Panc1 (cell line): ENCODE data around the gene SLC66A1.

Source experiments
- POLR2AphosphoS5 ChIP-seq: IDR thresholded peaks from 2 replicates; pipeline ENCODE4 v1.6.1; 2012; ENCODE audit warnings: mild to moderate bottlenecking, low read depth, low read length, moderate library complexity
- SIN3A ChIP-seq: IDR thresholded peaks from 2 replicates; pipeline ENCODE4 v1.6.1; 2012; ENCODE audit warnings: low read depth, mild to moderate bottlenecking, low read length, moderate library complexity, borderline replicate concordance; ENCODE audit not compliant: insufficient read depth
- TCF7L2 ChIP-seq: IDR thresholded peaks from 2 replicates; pipeline ENCODE4 v1.6.1; 2011; ENCODE audit warnings: mild to moderate bottlenecking, low read depth, low read length, inconsistent platforms
- TF ChIP-seq, protein P1 (sequence below): fragments of 450-650 bp; IDR thresholded peaks from 2 replicates; pipeline ENCODE4 v1.5.1; 2017; ENCODE audit warnings: mild to moderate bottlenecking
- TF ChIP-seq, protein P2 (sequence below), 2 experiments: IDR thresholded peaks; 2 replicates each; pipeline ENCODE4 v1.6.1; 2011 to 2012; ENCODE audit warnings: low read depth in 2 of 2, control low read depth in 1 of 2, low read length in 1 of 2, mild to moderate bottlenecking in 1 of 2, moderate library complexity in 1 of 2; ENCODE audit not compliant: insufficient read depth in 1 of 2

DNA sequence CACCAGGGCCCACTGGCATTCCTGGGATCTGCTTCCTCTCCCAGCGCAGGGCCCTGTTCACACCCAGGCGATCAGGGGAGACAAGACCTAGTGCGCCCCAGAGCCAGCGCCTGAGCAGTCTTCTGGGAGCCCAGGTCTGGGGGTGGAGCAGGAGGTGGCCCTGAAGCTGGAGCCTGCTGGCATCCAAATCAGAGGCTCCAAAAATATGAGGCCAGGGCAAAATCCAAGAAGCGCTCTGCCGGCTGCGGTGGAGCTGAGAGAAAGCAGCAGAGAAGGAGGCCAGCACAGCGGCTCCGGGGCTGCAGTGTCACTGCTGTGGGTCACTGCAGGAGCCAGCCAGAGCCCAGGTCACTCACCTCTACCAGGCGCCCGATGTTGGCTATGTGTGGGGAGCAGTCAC is 32.7 kb downstream of the SLC66A1 start:
- TF ChIP-seq POLR2AphosphoS5 (no peak), SIN3A (no peak), TCF7L2 (no peak)
- TF ChIP-seq, protein P1, sequence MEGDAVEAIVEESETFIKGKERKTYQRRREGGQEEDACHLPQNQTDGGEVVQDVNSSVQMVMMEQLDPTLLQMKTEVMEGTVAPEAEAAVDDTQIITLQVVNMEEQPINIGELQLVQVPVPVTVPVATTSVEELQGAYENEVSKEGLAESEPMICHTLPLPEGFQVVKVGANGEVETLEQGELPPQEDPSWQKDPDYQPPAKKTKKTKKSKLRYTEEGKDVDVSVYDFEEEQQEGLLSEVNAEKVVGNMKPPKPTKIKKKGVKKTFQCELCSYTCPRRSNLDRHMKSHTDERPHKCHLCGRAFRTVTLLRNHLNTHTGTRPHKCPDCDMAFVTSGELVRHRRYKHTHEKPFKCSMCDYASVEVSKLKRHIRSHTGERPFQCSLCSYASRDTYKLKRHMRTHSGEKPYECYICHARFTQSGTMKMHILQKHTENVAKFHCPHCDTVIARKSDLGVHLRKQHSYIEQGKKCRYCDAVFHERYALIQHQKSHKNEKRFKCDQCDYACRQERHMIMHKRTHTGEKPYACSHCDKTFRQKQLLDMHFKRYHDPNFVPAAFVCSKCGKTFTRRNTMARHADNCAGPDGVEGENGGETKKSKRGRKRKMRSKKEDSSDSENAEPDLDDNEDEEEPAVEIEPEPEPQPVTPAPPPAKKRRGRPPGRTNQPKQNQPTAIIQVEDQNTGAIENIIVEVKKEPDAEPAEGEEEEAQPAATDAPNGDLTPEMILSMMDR = no peak
- TF ChIP-seq, protein P2, sequence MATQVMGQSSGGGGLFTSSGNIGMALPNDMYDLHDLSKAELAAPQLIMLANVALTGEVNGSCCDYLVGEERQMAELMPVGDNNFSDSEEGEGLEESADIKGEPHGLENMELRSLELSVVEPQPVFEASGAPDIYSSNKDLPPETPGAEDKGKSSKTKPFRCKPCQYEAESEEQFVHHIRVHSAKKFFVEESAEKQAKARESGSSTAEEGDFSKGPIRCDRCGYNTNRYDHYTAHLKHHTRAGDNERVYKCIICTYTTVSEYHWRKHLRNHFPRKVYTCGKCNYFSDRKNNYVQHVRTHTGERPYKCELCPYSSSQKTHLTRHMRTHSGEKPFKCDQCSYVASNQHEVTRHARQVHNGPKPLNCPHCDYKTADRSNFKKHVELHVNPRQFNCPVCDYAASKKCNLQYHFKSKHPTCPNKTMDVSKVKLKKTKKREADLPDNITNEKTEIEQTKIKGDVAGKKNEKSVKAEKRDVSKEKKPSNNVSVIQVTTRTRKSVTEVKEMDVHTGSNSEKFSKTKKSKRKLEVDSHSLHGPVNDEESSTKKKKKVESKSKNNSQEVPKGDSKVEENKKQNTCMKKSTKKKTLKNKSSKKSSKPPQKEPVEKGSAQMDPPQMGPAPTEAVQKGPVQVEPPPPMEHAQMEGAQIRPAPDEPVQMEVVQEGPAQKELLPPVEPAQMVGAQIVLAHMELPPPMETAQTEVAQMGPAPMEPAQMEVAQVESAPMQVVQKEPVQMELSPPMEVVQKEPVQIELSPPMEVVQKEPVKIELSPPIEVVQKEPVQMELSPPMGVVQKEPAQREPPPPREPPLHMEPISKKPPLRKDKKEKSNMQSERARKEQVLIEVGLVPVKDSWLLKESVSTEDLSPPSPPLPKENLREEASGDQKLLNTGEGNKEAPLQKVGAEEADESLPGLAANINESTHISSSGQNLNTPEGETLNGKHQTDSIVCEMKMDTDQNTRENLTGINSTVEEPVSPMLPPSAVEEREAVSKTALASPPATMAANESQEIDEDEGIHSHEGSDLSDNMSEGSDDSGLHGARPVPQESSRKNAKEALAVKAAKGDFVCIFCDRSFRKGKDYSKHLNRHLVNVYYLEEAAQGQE (IDR thresholded peaks at IDR 0.05; ENCODE audit: insufficient read depth in 1 of 2, low read depth in 2 of 2, low read length in 1 of 2) = no peak
